Measurements from ENCODE around the gene ZHX3. TPM values are rescaled to one million over a fixed set of nuclear protein-coding genes. Genes with fewer than 3 reads are reported as not detected.

Gene ZHX3
- total and polyA plus RNA-seq, 10 of the 15 experiments (the other 5 are each of a cell fraction or from before 2014, with no cell fraction given): 1.3 to 14.0 (median 5.0) TPM

- no peak for TF ChIP-seq ZZZ3 (IDR thresholded peaks at IDR 0.05; ENCODE audit: control insufficient read depth, insufficient read length, low read depth)
- TF ChIP-seq CUX1 (IDR thresholded peaks at IDR 0.05; ENCODE audit: insufficient replicate concordance, low read depth, low read length): no peak
- no peak for TF ChIP-seq CEBPB (IDR thresholded peaks at IDR 0.05; ENCODE audit: borderline replicate concordance in 1 of 2, low read depth in 2 of 2, low read length in 2 of 2)
- no peak for TF ChIP-seq NFYB (IDR thresholded peaks at IDR 0.05; ENCODE audit: insufficient read depth, low read depth, low read length)
- TF ChIP-seq NR2F1 (conservative IDR thresholded peaks at IDR 0.05): no peak
- TF ChIP-seq NFYA (IDR thresholded peaks at IDR 0.05; ENCODE audit: borderline replicate concordance, low read depth, low read length): no peak
Observed at GRCh38 chr20:41225091-41225490, 92.4 kb downstream of the ZHX3 start (continued).

GRCh38 chr20:41224281-41224680, 93.2 kb downstream of the ZHX3 start:
- no TSS peak for BruUV-seq (replicated peaks)
- Histone ChIP-seq H4K20me1 (ENCODE audit: control insufficient read depth, insufficient read depth) (no peaks in the 10 kb centered on the region), H3K9me3 (replicated peaks; ENCODE audit: control insufficient read depth, insufficient read depth, low read length) (no peaks in the 10 kb centered on the region), H3K4me3 (no peak overlapping the region), H3K27ac (ENCODE audit: control insufficient read depth, insufficient read depth) (no peak overlapping the region), H3K4me2 (ENCODE audit: control insufficient read depth, insufficient read depth) (no peak overlapping the region), H3K9ac (ENCODE audit: control insufficient read depth, insufficient read depth, low read length) (no peak overlapping the region), H3K27me3 (replicated peaks in 1 of 2; ENCODE audit: control insufficient read depth in 2 of 2, insufficient read depth in 2 of 2, low read length in 1 of 2) (no peaks in the 10 kb centered on the region), H3K36me3 (ENCODE audit: control insufficient read depth in 2 of 2, insufficient read depth in 2 of 2, low read length in 1 of 2) (no peaks in the 10 kb centered on the region), H3K4me1 (ENCODE audit: control insufficient read depth, insufficient read depth, low read length) (no peaks in the 10 kb centered on the region), H3K79me2 (ENCODE audit: control insufficient read depth, insufficient read depth, low read length) (no peaks in the 10 kb centered on the region), H2AFZ (ENCODE audit: control insufficient read depth, low read depth, low read length) (no peak overlapping the region)
- POLR2A ChIA-PET: interaction anchor here (1.3 kb wide), 1 partner anchor 9 kb away, joined by 4 read pairs; no protein-coding TSS in a partner anchor
- FAIRE-seq (no peak), ATAC-seq (no peak), DNase-seq (ENCODE audit: low read depth, low spot score) (no peak)
- RAD21 ChIA-PET (ENCODE audit: unreplicated experiment): interaction anchor here (0.9 to 2.3 kb wide), 7 partner anchors 9 to 261 kb away, joined by 3 to 8 read pairs (median 6); no protein-coding TSS in a partner anchor
- CTCF ChIA-PET: interaction anchor here (1.0 to 3.0 kb wide), 9 partner anchors 9 to 261 kb away, joined by 3 to 24 read pairs (median 3); partner anchors contain the start of gene LPIN3
- SMC1A ChIA-PET (ENCODE audit: uncharacterized antibody, unreplicated experiment): interaction anchor here (0.5 to 2.4 kb wide), 16 partner anchors 7 to 237 kb away, joined by 3 to 10 read pairs (median 4); no protein-coding TSS in a partner anchor
- in situ Hi-C loops (cut with MboI) (no loop called here), intact Hi-C loops (cut with micrococcal nuclease; ENCODE audit: unreplicated experiment) (no loop called here)
- WGBS (ENCODE audit: insufficient coverage, insufficient replicate concordance, low lambda C conversion rate, missing lambda C conversion rate): 100% methylated on average over 1 of the region's 1 CpG
- no peak for TF ChIP-seq YBX1 (IDR thresholded peaks at IDR 0.05)
- no peak for TF ChIP-seq HDAC2 (IDR thresholded peaks at IDR 0.05)
- no peak for TF ChIP-seq KAT2A (conservative IDR thresholded peaks at IDR 0.05; ENCODE audit: control insufficient read depth, low read depth, low read length)
- no peak for TF ChIP-seq BCL11A (IDR thresholded peaks at IDR 0.05; ENCODE audit: low read depth, low read length)
- TF ChIP-seq ATF3 (IDR thresholded peaks at IDR 0.05; ENCODE audit: borderline replicate concordance, extremely low read depth, low read depth, low read length): no peak
- no peak for TF ChIP-seq ZNF384 (IDR thresholded peaks at IDR 0.05; ENCODE audit: borderline replicate concordance, low read depth, low read length)
- TF ChIP-seq E4F1 (IDR thresholded peaks at IDR 0.05; ENCODE audit: borderline replicate concordance, partially characterized antibody): no peak
- TF ChIP-seq EGR1 (IDR thresholded peaks at IDR 0.05; ENCODE audit: borderline replicate concordance in 1 of 2, low read depth in 2 of 2, low read length in 2 of 2): no peak
- no peak for TF ChIP-seq IKZF2 (IDR thresholded peaks at IDR 0.05)
